SH-SY5Y (cell line): ENCODE results near the gene NFU1.

ENCODE experiments used
- GATA2 ChIP-seq: IDR thresholded peaks from 2 replicates; pipeline ENCODE4 v1.6.1; 2011; ENCODE audit warnings: mild to moderate bottlenecking, low read depth, low read length
- GATA3 ChIP-seq: IDR thresholded peaks from 2 replicates; pipeline ENCODE4 v1.6.1; 2011; ENCODE audit warnings: low read depth, mild to moderate bottlenecking, low read length, moderate library complexity

DNA sequence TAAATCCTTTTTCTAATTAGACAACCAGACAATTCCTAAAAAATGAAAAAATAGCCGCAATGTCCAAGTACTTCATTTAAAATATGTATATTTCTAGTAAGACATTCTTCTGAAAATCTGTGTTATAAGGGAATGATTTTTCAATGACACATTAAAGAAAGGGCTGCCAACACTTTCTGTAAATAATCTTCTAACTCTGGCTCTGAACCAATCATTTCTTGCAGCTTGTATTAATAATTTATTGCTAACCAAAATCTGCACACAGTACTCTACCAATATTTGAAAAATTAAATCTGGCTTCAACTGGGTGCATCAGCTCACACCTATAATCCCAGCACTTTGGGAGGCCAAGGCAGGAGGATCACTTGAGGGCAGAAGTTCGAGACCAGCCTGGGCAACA, 8.3 kb downstream of the NFU1 start:
- TF ChIP-seq GATA2 = no peak
- no peak for TF ChIP-seq GATA3
